Measurements from ENCODE around the gene OLIG3.

DNA sequence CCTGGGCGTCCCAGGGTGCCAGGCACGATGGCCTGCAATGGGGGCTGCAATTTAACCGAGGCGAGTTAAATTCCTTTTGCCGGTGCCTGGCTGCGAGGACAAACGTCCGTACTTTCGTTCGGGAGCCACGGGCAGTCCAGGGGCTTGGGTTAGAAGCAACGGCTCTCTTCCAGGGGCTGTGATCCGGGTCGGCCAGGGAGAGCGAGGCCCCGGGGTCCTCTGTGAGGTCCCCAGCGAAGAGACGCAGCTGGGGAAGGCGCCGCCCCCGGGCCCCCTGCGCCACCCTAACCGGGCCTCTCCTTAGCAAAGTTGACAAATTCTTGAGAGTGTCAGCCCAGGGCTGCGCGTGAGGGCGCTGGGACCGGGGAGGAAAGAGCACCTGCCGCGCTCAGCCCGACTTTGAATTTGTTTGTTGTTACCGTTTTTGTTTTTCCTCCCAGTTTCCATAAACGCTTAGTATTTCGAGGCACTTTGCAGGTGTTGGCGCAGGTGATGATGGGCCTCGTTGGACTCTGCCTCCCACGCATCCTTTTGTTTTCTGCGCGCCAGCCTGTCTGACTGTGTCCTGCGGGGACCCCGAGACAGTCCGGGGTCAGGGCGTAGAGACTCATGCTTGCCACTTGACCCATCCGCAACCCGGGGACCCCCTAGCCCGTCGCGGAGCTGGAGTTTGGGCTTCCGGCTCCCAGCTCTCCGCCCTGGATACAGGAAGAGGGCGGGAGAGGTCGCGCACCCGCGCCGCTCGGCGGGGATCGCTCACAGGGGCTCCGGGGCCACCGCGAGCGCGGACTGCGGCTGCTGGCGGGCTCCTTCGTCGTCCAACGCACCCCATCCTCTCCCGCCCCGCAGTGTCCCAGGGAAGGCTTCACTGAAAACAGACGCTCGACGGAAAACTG, 5.8 kb downstream of the OLIG3 start:
- TF ChIP-seq CTCF (IDR thresholded peaks at IDR 0.05) = no peak
- TF ChIP-seq FOXK1 (CRISPR knock-in tag; IDR thresholded peaks at IDR 0.05) = no peak
- TF ChIP-seq TCF7 (CRISPR knock-in tag; IDR thresholded peaks at IDR 0.05; ENCODE audit: low read depth) = no peak
- no peak for TF ChIP-seq FOXP1 (CRISPR knock-in tag; IDR thresholded peaks at IDR 0.05; ENCODE audit: borderline replicate concordance)
- no peak for TF ChIP-seq ATF2 (CRISPR knock-in tag; IDR thresholded peaks at IDR 0.05; ENCODE audit: borderline replicate concordance, low read depth)
- TF ChIP-seq TEAD4 (CRISPR knock-in tag; IDR thresholded peaks at IDR 0.05) = 0 out of 2 replicates have a peak, but pooled peaks have one; percentile 37
- no peak for TF ChIP-seq E2F5 (CRISPR knock-in tag; IDR thresholded peaks at IDR 0.05)
- TF ChIP-seq, protein P1, sequence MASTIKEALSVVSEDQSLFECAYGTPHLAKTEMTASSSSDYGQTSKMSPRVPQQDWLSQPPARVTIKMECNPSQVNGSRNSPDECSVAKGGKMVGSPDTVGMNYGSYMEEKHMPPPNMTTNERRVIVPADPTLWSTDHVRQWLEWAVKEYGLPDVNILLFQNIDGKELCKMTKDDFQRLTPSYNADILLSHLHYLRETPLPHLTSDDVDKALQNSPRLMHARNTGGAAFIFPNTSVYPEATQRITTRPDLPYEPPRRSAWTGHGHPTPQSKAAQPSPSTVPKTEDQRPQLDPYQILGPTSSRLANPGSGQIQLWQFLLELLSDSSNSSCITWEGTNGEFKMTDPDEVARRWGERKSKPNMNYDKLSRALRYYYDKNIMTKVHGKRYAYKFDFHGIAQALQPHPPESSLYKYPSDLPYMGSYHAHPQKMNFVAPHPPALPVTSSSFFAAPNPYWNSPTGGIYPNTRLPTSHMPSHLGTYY (CRISPR knock-in tag; IDR thresholded peaks at IDR 0.05) = no peak
- TF ChIP-seq NFYB (CRISPR knock-in tag; conservative IDR thresholded peaks at IDR 0.05; ENCODE audit: low read depth) = no peak
- no peak for TF ChIP-seq NFE2L1 (CRISPR knock-in tag; IDR thresholded peaks at IDR 0.05)
- 0 out of 2 replicates have a peak, but pooled peaks have one; percentile 16 for TF ChIP-seq FOXP4 (CRISPR knock-in tag; IDR thresholded peaks at IDR 0.05)
- no peak for TF ChIP-seq HMGXB4 (CRISPR knock-in tag; IDR thresholded peaks at IDR 0.05)
- TF ChIP-seq, protein P2, sequence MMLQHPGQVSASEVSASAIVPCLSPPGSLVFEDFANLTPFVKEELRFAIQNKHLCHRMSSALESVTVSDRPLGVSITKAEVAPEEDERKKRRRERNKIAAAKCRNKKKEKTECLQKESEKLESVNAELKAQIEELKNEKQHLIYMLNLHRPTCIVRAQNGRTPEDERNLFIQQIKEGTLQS (CRISPR knock-in tag; conservative IDR thresholded peaks at IDR 0.05) = no peak

All from WTC11 (cell line).